T-helper 1 cell treated with Interleukin-12 subunit alpha and Interleukin-12 subunit beta and Interleukin-4 antibody, amounts not matched to agents 30 μg/mL and 1 μg/mL, for 36 hours (primary cell): Measurements from ENCODE around the gene CFLAR.
A peak's percentile ranks its signal among the peaks of the same experiment; 100 is the strongest.
"Not testable (repeated sequence)": the region's sequence is repeated elsewhere in the genome, so short reads cannot be mapped to it uniquely, and the experiment has no call there.

Source experiments
- H3K27ac Mint-ChIP-seq: one replicate; pipeline ENCODE4 v1.8.0; 2021; ENCODE audit warnings: mild to moderate bottlenecking, mixed read lengths
- H3K27me3 Mint-ChIP-seq: one replicate; pipeline ENCODE4 v1.8.0; 2021; ENCODE audit warnings: low read depth, mixed read lengths
- H3K36me3 Mint-ChIP-seq: one replicate; pipeline ENCODE4 v1.8.0; 2021; ENCODE audit warnings: low read depth, mixed read lengths
- H3K4me1 Mint-ChIP-seq: one replicate; pipeline ENCODE4 v1.8.0; 2021; ENCODE audit warnings: low read depth, mixed read lengths
- H3K4me3 Mint-ChIP-seq: one replicate; pipeline ENCODE4 v1.8.0; 2021; ENCODE audit warnings: mild to moderate bottlenecking, moderate library complexity, mixed read lengths
- H3K9me3 Mint-ChIP-seq: one replicate; pipeline ENCODE4 v1.8.0; 2021; ENCODE audit warnings: mixed read lengths

Gene CFLAR

GRCh38 chr2:201128933-201129505 lies 13.1 kb downstream of the CFLAR start:
- Mint-ChIP-seq H3K36me3 (peaks cover 61% of the 10 kb centered on the region), H3K9me3 (no peaks in the 10 kb centered on the region), H3K4me3 (peak overlapping the region; percentile 86), H3K27ac (peak overlapping the region; percentile 96), H3K27me3 (no peaks in the 10 kb centered on the region), H3K4me1 (peaks cover 69% of the 10 kb centered on the region)

GRCh38 chr2:201130524-201131186 lies 14.7 kb downstream of the CFLAR start:
- peak overlapping the region; percentile 86 for H3K4me3 Mint-ChIP-seq
- H3K27ac Mint-ChIP-seq, result peak overlapping the region; percentile 92
- peaks cover 60% of the 10 kb centered on the region for H3K36me3 Mint-ChIP-seq
- peaks cover 59% of the 10 kb centered on the region for H3K4me1 Mint-ChIP-seq
- H3K9me3 Mint-ChIP-seq, result no peaks in the 10 kb centered on the region
- no peaks in the 10 kb centered on the region for H3K27me3 Mint-ChIP-seq

- Mint-ChIP-seq H3K27ac (peak overlapping the region; percentile 90), H3K4me3 (peak overlapping the region; percentile 86), H3K27me3 (no peaks in the 10 kb centered on the region), H3K9me3 (no peaks in the 10 kb centered on the region), H3K36me3 (peaks cover 65% of the 10 kb centered on the region), H3K4me1 (peaks cover 57% of the 10 kb centered on the region)
Observed at GRCh38 chr2:201132518-201132917, 16.6 kb downstream of the CFLAR start.

- Mint-ChIP-seq H3K4me1 (peaks cover 60% of the 10 kb centered on the region), H3K36me3 (peaks cover 79% of the 10 kb centered on the region), H3K9me3 (no peaks in the 10 kb centered on the region), H3K27ac (peak overlapping the region; percentile 69), H3K27me3 (no peaks in the 10 kb centered on the region), H3K4me3 (peak overlapping the region; percentile 46)
Observed at GRCh38 chr2:201135386-201135785, 19.4 kb downstream of the CFLAR start.

GRCh38 chr2:201136889-201137321 lies 20.9 kb downstream of the CFLAR start:
- H3K27ac Mint-ChIP-seq, result peak overlapping the region; percentile 34
- no peaks in the 10 kb centered on the region for H3K9me3 Mint-ChIP-seq
- H3K27me3 Mint-ChIP-seq, result no peaks in the 10 kb centered on the region
- peaks cover 77% of the 10 kb centered on the region for H3K36me3 Mint-ChIP-seq
- peaks cover 60% of the 10 kb centered on the region for H3K4me1 Mint-ChIP-seq
- no peak overlapping the region for H3K4me3 Mint-ChIP-seq

GRCh38 chr2:201137505-201138400 lies 21.8 kb downstream of the CFLAR start:
- H3K4me1 Mint-ChIP-seq, result peaks cover 53% of the 10 kb centered on the region
- no peak overlapping the region for H3K27ac Mint-ChIP-seq
- no peaks in the 10 kb centered on the region for H3K9me3 Mint-ChIP-seq
- H3K4me3 Mint-ChIP-seq, result no peak overlapping the region
- H3K36me3 Mint-ChIP-seq, result peaks cover 70% of the 10 kb centered on the region
- H3K27me3 Mint-ChIP-seq, result no peaks in the 10 kb centered on the region

GRCh38 chr2:201138401-201138970 lies 22.5 kb downstream of the CFLAR start:
- Mint-ChIP-seq H3K27me3 (no peaks in the 10 kb centered on the region), H3K4me1 (peaks cover 45% of the 10 kb centered on the region), H3K4me3 (no peak overlapping the region), H3K36me3 (peaks cover 63% of the 10 kb centered on the region), H3K9me3 (no peaks in the 10 kb centered on the region), H3K27ac (peak overlapping the region; percentile 12)

GRCh38 chr2:201138986-201139781 lies 23.2 kb downstream of the CFLAR start:
- H3K4me3 Mint-ChIP-seq, H3K27me3 Mint-ChIP-seq, H3K27ac Mint-ChIP-seq, H3K9me3 Mint-ChIP-seq: not testable (repeated sequence)
- Mint-ChIP-seq H3K4me1 (peaks cover 43% of the 10 kb centered on the region), H3K36me3 (peaks cover 56% of the 10 kb centered on the region)

GRCh38 chr2:201139836-201140604 lies 24.1 kb downstream of the CFLAR start:
- no peak overlapping the region for H3K27ac Mint-ChIP-seq
- peaks cover 41% of the 10 kb centered on the region for H3K4me1 Mint-ChIP-seq
- peaks cover 55% of the 10 kb centered on the region for H3K36me3 Mint-ChIP-seq
- no peaks in the 10 kb centered on the region for H3K9me3 Mint-ChIP-seq
- no peaks in the 10 kb centered on the region for H3K27me3 Mint-ChIP-seq
- H3K4me3 Mint-ChIP-seq, result no peak overlapping the region

- peaks cover 23% of the 10 kb centered on the region for H3K4me1 Mint-ChIP-seq
- no peak overlapping the region for H3K4me3 Mint-ChIP-seq
- H3K27ac Mint-ChIP-seq, result no peak overlapping the region
- H3K36me3 Mint-ChIP-seq, result peaks cover 44% of the 10 kb centered on the region
- no peaks in the 10 kb centered on the region for H3K9me3 Mint-ChIP-seq
- H3K27me3 Mint-ChIP-seq, result no peaks in the 10 kb centered on the region
Observed at GRCh38 chr2:201144101-201145051, 28.4 kb downstream of the CFLAR start.

GRCh38 chr2:201148434-201148990 lies 32.5 kb downstream of the CFLAR start:
- Mint-ChIP-seq H3K9me3 (no peaks in the 10 kb centered on the region), H3K36me3 (peaks cover 56% of the 10 kb centered on the region), H3K27me3 (no peaks in the 10 kb centered on the region), H3K4me1 (peaks cover 33% of the 10 kb centered on the region), H3K27ac (no peak overlapping the region), H3K4me3 (no peak overlapping the region)

GRCh38 chr2:201149064-201149820 lies 33.3 kb downstream of the CFLAR start:
- Mint-ChIP-seq H3K36me3 (peaks cover 56% of the 10 kb centered on the region), H3K9me3 (no peaks in the 10 kb centered on the region), H3K27ac (peak overlapping the region; percentile 67), H3K27me3 (no peaks in the 10 kb centered on the region), H3K4me1 (peaks cover 33% of the 10 kb centered on the region), H3K4me3 (no peak overlapping the region)
